ENCODE data around the gene WNT10A.

The WNT10A gene

DNA sequence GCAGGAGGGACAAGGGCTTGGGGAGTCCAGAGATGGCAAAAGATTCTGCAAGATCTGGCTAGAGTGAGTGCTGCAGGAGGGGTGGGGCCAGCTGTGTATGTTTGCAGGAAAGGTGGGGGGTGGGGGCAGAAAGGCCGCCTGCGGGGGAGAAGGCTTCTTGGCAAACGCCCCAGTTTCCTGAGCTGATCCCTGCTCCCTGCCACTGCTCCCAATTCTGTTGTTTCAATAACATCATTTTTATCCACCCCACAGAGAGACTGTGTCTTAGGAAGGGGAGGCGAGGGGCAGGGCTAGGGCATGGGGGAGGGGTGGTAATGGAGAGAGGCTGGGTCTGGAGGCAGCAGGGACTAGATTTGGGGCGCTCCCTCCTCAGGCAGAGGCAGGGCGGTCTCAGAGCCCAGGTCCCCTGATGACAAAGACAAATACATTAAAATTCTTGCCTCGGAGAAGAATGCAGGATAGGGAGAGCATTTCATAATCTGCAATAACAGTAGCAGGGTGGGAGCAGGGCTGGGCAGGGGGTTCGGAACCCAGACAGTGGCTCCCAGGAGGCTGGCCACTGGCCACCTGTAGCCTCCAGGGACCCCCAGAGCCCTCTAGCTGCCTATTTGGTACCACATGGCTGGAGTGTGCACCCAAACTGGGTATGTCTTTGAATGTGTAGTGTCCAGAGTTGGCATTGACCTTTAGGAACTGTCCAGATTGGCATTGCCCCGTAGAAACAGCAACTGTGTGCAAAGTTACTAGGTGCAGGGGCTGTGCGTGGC, 23.1 kb upstream of the WNT10A start:
- DNase-seq (ENCODE audit: low spot score) = no peak

DNA sequence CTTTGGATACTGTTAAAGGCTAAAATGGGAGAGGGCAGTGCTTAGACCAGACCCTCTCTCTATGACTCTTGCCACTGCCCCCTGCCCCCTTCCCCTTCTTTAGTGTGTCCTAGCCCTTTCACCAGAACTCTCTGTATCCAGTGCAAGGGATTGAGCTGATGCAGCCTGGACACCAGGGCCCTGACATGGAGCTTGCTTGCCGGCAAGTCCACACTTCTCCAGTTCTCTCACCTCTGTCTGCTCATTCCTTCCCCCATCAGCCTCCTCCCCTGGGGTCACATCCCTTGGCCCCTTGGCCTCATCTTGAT, 22.6 kb upstream of the WNT10A start:
- no peak for DNase-seq (ENCODE audit: low spot score)

DNA sequence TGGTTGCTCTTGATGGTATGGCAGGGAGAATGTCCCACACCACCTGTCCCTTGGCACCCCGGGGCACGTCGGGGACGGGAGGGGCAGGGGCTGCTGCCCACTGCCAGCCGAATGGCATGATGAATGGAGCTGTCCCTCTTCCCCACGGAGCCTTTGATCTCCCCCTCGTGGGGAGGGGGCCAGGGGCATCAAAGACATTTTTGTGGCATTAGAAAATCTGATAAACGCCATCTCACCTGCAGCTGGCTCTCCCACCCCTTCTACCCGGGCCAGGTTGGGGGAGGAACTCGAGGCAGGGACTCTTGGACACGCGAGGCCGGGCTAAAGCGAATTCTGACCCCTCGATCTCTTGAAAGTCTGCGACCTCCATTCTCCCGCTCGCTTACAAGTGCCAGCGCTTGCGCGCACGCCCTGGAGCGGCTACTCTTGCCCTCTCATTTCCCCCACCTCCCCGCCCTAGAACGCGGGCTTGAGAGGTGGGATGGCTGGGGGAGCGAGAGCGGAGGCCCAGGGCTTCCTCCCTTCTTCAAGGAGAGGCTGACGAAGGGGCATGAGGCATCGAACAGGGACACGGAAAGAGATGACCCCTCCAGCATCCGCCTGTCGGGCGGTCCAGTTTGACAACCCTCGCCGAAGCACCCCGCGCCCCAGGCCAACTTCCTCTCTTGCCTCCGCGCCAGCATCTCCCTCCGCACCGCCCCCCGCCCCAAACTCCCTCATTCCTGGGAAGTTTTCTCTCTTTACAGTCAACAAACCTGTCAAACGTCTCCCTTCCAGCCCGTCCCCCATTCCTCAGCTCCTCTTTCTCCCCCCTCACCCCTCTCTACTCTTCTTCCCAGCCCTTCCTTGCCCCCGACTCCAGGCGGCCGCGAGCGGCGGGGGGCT, 21.7 kb upstream of the WNT10A start:
- DNase-seq (ENCODE audit: low spot score) = no peak

DNA sequence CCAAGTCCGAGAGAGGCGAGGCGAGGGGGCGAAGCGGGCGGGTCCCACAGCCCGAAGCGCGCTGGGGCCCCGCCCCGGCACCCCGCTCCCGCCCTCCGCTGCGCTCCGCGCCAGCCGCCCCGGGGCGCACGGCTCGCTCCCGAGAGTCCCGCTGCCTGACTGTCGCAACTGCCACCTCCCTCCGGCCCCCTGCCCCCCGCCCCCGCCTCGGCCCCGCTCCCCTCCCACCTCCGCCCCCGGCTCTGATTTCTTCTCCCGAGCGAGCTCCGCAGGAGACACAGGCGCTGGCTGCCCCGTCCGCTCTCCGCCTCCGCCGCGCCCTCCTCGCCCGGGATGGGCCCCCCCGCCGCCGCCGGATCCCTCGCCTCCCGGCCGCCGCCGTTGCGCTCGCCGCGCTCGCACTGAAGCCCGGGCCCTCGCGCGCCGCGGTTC, 21.1 kb upstream of the WNT10A start, which contains the start of gene WNT6:
TSS of gene WNT6 (plus strand) at position 250 of the 432 bp plus-strand sequence. CDS start 233 bp downstream, outside the sequence.
- DNase-seq (ENCODE audit: low spot score) = peak; percentile 58

DNA sequence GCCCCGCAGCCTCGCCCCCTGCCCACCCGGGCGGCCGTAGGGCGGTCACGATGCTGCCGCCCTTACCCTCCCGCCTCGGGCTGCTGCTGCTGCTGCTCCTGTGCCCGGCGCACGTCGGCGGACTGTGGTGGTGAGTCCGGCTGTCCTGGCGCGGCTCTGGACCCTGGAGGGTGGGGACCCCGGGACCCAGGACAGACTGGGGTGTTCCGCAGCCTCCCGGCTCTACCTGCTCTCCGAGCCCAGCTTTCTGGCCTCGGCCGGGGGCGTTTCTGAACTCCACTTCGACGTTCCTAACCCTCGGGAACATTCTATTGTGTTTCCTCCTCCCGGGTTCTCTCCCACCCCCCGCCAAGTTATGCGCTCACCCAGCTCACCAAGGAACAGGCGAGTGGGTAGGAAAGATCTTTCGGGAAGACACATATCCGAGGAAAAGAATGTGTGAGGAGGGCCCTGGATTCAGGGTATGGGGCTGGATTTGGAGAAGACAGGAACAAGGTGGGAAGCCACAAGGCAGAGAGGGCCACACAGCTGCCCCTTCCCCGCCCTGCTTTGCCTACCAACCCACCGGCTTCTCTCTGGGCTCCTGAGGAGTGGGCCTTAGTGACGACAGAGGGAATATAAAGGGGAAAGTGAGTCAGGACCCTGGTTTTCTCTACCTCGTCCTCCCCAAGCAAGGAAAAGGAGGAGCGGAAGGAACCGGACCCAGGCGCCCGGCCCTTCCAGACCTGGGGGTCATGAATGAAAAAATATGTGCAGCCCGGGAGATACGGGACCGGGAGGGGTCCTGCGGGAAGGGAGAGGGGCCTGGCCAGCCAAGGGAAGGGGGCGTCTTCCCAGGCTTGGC, 20.4 kb upstream of the WNT10A start:
- DNase-seq (ENCODE audit: low spot score) = no peak

DNA sequence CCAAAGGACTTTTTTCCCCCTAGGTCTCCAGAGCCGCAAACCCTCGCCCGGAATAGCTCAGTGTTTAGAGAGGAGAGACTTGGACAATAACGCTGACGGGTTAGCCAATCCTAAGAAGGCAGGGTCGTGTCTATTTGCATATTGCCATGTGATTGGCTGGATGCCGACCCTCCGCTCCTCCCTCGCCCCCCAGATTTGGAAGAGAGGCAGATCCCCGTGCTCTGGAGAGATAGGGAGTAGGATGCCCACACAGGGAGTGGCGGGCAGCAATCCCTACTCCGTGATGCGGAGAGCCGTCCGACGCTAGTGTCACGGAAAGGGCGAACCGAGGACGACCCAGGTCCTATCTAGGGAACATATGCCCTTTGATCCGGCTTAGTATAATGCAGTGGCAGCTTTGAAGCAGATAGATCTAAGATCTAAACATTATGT, 19.7 kb upstream of the WNT10A start:
- no peak for DNase-seq (ENCODE audit: low spot score)

DNA sequence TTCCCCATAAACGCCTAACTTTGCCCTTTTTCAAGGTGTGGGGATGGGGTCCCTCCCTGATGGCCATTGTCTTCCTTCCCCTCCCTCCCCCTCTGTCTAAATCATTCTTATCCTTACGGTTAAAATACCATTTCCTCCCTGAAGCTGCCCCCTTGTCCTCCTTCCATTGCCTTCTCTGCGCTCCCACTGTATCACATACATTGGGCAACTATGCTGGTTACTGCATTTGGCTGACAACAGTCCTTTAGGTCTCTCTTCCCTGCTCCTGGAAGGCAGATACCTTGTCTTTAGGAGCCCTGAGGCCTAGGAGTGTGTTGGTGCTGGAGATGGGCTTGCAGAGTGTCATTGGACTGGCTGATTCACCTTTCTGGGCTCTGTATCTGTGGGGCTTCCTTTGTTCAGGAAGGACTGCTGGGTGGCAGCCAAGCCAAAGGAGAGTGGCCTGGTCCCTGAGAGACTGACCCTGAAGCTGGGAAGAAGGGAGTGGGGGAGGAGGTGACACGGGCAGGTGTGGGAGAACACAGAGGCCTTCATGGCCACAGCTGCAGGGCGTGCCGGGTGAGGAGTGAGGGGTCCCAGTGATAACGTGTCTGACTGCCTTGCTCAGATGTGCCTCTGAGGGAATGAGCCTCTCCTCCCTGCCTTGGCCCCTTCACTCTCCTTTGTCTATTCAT, 18.9 kb upstream of the WNT10A start:
- DNase-seq (ENCODE audit: low spot score) = no peak

DNA sequence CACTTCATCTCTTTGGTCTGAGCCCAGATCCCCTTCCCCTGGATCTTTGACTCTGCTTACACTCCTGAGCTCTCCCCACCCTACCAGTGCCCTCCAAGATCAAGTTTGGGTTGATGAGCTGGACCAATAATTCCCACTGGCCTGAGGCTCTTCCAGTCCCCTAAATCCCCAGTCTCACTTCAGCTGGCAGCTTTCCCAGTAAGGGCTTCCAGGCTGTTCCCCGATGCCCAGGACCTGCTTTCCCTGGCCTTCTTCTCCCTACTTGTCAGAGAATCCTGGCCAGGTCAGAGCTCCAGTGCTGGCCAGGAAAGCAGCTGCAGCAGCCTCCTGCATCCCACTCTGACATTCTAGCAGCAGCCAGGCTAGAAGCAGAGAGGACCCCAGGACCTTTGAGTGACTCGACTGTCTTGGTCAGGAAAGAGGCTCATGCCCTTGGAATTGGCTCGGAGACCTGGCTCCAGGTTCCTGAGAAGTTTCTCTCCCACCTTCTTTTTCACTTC, 17.6 kb upstream of the WNT10A start:
- DNase-seq (ENCODE audit: low spot score) = no peak

DNA sequence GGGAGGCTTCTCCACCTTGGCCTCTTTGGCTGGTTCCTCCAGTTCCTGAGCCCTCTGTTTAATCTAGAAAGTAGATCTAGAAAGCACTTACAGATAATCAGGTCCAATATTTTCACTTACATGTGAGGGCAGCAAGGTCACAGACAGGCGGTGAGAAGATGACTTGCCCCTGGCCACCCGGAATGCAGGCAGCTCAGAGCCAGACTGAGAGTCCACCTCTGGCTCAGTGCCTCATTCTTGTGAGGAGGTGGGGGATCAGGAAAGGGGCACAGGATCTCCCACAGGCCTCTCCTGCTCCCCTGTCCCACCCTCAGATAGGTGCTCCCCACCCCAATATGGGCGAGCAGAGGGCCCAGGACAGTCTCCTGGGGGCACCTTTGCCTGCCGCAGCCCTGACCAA, 15.3 kb upstream of the WNT10A start:
- no peak for DNase-seq (ENCODE audit: low spot score)

DNA sequence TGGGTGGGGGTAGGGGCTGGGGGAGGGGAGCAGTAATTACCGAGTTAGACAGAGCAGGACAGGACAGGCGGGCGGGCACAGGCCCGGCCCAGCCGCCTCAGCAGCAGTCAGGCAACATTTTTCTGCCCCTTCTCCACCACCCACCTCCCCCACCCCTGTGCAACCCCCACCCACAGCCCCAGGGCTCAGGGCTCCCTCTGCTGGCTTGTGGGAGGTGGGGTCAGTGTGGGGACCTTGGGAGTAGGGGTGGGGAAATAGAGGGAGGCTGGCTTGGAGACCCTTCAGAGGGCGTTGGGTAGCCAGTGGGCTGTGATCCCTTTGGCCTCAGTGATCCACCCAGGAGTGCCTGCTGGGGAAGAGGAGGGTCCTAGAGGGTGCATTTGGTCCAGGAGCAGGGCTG, 14.7 kb upstream of the WNT10A start:
- DNase-seq (ENCODE audit: low spot score) = no peak

DNA sequence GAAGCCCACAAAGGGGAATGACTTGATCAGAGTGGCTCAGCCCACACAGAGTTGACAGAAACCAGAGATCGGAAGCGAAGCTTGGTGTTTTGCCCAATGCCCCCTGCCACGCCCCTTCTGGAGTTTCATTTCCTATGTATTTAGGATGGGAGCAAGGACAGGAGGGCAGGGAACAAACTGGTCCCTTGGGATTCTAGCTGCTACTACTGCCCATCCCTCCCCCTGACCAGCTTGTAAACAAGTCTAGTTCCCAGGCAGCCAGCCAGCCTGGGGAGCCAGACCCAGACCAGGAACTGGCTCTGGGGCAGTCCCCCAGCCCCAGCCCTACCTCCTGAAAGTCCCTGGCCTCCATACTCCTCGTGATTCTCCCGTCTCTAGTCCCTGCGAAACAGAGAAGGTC, 12.8 kb upstream of the WNT10A start:
- no peak for DNase-seq (ENCODE audit: low spot score)

DNA sequence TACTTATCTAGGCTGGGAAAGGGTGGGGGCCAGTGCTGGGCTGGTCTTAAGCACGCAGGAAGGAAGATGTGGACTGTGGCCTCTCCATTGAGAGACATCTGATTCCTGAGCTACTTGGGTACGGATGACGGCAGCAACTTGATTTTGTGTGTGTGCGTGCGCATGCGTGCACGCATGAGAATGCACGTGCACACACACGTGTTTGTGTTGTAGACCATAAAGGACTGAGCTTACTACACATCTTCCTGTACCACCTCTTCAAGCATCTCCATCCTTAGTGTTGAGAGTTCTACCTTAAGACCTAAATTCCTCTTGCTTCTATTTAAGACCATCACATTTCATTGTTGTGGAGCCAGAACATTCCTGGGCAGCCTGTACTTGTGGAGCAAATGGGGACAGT, 11.6 kb upstream of the WNT10A start:
- DNase-seq (ENCODE audit: low spot score) = no peak

DNA sequence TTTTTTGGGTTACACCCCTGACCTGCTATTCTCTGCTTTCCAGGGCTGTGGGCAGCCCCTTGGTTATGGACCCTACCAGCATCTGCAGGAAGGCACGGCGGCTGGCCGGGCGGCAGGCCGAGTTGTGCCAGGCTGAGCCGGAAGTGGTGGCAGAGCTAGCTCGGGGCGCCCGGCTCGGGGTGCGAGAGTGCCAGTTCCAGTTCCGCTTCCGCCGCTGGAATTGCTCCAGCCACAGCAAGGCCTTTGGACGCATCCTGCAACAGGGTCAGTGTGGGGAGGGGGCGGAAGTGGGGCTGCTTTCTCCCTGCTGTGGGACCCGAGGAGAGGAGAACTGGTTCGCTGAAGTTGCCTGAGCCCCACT, 9.7 kb upstream of the WNT10A start:
- DNase-seq (ENCODE audit: low spot score) = no peak

DNA sequence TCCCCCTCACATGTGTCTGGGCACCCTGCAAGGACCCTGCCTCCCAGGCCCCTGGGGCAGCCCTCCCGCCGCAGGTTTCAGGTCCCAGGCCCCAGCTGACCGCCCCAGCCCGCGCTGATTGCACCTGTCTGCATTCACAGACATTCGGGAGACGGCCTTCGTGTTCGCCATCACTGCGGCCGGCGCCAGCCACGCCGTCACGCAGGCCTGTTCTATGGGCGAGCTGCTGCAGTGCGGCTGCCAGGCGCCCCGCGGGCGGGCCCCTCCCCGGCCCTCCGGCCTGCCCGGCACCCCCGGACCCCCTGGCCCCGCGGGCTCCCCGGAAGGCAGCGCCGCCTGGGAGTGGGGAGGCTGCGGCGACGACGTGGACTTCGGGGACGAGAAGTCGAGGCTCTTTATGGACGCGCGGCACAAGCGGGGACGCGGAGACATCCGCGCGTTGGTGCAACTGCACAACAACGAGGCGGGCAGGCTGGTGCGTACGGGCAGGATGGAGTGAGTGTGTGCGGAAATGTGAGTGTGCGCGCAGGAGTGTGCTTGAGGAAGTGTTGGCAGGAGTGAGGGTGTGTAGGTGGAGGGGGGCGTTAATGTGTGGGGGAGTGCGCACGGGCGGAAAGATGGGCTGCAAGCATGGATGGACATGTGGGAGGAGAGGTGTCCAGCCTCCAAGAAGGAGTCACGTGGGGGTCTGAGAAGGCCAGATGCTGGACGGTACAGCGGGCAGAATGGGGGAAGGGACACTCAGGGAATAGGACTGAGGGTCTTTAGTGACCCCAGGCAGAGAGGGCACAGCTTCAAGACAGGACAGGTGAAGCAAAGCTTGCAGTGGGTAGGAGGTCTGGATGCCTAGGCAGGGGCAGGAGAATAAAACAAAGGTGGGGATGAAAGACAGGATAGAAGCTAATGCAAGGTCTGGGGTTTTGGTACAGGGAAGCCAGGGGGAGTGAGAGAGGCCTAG, 9.0 kb upstream of the WNT10A start:
- DNase-seq (ENCODE audit: low spot score) = no peak

DNA sequence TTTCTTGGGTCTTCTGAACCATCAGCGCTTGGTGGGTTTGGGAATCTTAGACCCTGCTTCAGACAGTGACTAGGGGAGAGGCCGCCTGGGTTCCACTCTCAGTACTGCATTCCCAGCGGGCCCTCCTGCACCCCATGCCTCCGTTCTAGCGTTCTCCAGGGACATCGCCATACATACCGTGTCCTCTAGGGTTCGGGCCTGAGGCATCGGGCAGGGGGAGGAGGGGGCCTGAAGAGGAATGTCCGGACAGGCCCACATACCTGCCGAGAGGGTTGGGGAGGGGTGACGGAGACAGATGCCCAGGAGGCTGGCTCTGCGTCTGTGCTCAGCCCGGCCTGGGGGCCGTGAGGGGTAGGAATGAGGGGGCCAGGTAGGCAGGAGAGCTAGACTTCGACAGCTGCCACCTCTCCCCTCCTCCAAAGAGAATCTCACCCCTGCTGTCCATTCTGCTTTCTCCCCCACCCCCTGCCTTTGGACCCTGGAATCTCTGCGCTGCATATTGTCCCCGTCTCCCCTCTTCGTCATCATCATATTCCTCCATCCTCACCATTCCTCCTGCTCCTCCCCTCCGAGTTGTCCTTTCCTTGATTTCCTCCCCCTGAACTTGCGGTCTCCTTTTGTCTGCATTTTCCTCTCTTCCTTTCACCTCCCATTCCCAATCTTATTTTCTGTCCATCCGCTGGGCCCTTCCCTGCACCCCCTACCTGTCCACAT, 7.8 kb upstream of the WNT10A start:
- DNase-seq (ENCODE audit: low spot score) = no peak

DNA sequence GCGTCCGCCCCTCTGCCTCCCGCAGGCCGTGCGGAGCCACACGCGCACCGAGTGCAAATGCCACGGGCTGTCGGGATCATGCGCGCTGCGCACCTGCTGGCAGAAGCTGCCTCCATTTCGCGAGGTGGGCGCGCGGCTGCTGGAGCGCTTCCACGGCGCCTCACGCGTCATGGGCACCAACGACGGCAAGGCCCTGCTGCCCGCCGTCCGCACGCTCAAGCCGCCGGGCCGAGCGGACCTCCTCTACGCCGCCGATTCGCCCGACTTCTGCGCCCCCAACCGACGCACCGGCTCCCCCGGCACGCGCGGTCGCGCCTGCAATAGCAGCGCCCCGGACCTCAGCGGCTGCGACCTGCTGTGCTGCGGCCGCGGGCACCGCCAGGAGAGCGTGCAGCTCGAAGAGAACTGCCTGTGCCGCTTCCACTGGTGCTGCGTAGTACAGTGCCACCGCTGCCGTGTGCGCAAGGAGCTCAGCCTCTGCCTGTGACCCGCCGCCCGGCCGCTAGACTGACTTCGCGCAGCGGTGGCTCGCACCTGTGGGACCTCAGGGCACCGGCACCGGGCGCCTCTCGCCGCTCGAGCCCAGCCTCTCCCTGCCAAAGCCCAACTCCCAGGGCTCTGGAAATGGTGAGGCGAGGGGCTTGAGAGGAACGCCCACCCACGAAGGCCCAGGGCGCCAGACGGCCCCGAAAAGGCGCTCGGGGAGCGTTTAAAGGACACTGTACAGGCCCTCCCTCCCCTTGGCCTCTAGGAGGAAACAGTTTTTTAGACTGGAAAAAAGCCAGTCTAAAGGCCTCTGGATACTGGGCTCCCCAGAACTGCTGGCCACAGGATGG, 7.1 kb upstream of the WNT10A start:
- DNase-seq (ENCODE audit: low spot score) = no peak

DNA sequence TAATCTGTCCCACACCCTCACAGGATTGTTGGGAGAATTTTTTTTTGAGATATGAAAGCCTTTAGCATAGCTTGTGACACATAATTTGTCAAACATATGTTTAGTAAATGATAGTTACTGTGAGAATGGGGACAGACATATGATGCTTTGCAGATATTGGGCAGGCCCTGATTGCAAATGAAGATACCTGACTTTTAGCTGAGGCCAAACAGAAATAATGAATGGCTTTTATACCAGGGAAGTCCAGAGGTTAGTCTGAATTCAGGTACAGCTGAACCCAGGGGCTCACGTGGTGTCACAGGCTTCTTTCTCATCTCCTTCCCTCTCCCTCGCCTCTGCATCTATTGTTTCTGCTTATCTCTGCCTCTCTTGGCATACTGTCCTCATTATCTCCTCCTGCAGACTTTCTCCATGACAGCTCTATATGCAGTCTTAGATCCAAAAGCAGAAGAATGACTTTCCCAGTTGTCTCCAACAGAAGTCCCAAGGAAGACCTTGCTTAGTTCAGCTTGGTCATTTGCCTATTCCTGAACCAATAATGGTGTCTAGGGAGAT, 4.9 kb upstream of the WNT10A start:
- no peak for DNase-seq (ENCODE audit: low spot score)

DNA sequence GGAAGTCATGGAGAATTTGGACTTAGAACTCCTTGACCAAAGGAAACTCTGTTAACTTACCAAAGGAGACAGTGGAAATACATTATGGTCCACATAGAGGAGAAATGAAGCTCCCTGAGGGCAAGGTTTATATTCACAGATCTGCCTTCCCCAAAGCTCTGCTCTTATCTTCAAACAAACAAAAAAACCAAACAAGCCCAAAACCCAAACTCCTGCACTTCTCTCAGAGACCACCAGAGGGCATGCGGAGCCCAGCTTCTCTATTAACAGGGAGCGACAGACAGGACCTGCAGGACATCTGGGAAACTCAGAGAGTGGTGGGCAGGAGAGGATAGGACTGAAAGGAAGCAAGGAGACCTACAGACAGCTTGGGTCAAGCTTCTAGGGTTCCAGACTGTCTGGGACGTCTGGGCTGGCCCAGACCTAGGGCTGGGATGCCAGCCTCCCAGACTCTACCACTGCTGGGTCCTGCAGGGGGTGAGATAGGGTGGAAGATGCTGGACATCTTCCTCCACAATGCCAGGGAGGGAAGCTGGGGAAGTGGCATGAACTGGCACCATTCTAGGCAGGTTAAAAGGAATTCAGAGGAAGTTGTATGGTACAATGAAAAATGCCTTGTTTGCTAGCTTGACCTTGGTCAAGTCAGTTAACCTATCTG, 4.0 kb upstream of the WNT10A start:
- DNase-seq (ENCODE audit: low spot score) = peak; percentile 79
